ENCODE data around the gene USP22.

USP22 gene

DNA sequence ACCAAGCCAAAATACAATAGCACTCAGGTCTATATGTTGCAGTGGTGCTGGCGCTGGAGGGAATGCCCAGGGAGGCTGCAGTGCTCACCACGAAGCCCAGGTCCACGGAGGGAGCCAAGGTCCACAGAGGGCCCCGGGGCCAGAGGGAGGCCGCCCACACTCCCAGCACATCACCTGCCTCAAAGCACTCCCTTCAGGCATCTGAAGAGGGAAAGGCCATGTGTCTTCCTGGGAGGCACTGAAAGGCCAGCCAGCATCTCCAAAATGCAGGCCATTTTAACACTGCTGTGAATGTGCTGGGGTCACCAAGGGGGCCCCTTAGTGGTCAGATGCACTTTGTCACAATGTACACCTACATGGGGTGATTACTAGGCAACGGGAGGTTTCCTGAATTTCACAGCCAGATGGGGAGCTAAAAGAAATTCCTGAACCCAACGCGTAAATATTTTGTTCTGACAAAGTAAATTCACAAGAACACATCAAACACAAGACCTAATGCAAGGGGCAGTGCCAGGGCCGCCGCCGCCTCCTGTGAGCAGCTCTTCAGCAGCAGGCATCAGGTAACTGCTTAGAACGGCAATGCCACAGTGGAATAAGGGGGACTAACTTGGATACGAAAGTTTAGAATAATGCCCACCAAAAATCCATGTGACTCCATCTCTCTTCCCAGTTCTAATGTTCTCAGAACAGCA, 42.8 kb downstream of the USP22 start:
- no peak for DNase-seq

- DNase-seq = no peak
These were observed 43.7 kb downstream of the USP22 start for GRCh38 chr17:20999044-20999573.

DNA sequence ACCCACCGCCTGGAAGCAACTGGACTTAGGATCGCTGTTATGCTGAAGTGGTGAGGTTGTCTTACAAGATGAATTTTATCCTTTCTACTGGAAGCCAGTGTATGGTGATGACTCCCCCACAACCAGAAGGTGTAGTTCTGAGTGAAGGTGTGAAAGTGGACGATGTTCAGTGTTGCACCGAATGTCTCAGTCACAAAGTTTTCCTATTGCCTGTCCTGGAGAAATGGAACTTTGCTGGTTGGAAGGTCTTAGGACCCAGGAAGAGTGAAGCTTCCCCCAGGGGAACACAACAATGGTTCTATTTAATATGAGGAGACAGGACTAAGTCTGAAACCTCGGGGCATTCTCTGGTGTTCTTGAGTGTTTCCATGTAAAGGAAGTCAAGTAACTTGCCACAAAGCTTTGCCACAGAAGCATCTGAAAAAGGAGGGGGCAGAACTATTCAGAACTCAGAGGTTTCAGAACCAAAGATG, 44.2 kb downstream of the USP22 start:
- DNase-seq = no peak

DNA sequence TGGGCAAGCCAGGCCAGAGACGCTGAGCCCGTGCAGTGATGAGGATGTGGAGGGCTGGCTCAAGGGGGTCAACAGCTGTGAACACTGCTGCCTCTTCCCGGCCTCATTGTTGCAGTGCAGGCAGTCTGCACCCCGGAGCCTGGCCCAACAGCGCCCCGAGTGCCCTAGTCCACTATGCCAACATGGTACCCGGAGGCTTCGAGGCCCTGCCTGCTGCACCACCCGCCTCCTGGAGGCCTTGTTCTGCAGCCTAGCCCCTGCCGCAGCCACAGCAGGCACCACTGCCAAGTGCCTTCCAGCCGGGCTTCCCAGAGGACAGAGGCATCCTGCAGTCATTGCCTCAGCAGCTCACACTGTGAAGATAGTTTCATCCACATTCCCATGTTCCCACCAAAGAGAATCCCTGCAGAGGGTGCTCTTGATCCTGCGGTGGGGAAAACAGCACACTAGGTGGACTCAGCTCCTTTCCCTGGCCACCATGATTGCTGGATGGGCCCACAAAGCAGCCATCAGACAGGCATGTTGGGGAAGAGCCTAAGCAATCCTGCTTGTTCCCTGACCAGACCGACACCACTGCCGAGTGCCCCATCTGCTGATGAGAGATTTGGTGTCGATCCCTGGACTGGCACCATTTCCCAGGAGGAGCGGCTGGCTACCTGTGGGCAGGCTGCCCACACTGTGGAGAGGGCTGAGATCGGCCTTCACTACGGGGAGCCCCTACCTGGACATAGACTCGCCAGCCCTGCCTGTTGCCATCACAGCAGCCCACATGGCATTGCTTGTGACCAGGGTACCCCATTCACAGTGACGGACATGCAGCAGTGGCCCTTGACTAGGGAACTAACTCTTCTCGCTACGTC, 44.9 kb downstream of the USP22 start:
- no peak for DNase-seq

- DNase-seq = no peak
These were observed 45.8 kb downstream of the USP22 start for GRCh38 chr17:20996724-20997615.

GRCh38 chr17:20995873-20996723, 46.7 kb downstream of the USP22 start:
- no peak for DNase-seq

DNA sequence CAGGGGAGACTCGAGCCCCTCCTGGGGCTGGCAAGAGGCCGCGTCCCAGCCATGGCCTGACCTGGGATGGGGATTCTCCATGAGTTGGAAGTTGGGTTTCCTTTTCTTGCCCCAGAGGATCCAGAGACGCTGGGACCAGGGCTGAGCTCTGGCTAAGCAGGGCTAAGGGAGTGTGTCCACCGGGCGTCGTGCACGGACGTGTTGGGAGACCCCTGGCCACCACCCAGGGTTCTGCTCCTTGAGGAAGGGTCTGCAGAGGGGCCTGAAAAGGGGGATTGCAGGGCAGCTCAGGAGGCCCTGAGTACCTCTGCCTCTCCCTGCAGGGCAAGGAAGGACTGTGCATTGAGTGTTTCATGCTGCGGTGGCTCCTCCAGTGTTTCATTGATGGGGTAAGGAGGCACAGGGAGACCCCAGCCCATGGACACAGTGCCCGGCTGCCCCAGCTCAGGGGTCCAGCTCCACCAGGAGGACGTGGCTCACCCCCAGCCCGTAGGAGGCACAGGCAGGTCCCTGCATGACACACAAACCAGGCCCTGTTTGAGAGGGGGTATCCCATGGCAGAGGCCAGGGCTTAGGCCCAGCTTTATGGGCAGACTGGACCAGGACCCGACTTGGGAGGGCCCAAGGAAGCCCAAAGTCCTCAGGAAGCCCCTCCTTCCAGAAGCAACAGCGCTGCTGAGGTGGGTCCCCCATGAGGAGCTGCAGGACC, 47.5 kb downstream of the USP22 start:
- no peak for DNase-seq

DNA sequence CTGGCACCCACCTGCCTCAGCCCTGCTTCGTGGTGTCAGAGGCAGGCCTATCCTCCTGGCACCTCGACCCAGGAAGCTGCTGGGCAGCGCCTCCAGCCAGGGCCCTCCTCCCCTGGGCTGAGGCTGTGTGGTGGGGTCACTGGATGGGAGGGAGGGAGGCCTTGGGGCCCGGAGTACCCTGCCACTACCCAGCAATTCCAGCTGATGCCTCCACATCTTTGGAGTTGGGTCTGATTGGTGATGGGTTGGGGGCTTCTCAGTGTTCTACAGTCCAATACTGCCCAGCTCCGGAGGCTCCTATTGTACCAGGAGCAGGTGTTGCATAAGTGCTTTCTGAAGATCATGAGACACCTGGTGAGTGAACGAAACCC, 48.0 kb downstream of the USP22 start:
- DNase-seq = no peak

GRCh38 chr17:20993863-20994778, 48.7 kb downstream of the USP22 start:
- no peak for DNase-seq

DNA sequence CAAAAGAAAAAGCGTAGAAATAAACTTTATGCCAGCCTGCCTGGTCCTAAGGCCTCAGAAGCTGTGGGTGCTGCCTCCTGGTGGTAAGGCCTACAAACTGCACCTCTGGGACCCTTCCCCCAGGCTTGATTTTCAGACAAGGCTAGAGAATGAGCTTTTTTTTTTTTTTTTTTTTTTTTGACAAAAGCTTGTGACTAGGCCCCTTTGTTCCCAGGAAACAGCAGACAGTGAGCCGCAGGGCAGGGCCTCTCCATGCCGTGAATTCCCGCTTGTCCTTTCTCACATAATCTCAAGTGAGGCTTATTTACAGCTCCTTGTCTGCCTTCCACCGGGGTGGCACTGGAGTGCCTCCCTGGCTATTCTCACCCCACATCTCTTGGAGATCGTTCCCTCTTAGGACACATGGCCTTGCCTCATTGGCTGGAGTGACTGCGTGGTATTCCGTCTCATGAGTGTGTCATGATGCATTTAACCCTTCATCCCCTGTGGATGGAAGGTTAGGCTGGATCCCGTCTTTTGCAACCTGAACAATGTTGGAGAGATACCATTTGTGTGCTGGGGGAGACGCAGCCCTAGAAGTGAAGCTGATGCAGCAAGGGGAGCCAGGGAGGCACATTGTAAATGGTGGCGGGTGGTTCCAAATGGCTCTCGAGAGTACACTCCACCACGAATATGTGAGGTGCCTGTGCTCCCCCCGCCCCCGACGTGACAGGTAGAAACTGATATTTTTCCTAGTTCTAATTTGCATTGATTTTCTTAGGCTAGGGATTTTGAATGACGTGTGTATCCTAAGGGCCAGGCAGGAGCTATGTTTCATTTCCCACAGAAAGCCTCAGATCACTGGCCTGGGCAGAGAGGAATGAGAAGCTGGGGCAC, 49.6 kb downstream of the USP22 start:
- peak; percentile 45 for DNase-seq

GRCh38 chr17:20992416-20992815, 50.4 kb downstream of the USP22 start:
- no peak for DNase-seq

DNA sequence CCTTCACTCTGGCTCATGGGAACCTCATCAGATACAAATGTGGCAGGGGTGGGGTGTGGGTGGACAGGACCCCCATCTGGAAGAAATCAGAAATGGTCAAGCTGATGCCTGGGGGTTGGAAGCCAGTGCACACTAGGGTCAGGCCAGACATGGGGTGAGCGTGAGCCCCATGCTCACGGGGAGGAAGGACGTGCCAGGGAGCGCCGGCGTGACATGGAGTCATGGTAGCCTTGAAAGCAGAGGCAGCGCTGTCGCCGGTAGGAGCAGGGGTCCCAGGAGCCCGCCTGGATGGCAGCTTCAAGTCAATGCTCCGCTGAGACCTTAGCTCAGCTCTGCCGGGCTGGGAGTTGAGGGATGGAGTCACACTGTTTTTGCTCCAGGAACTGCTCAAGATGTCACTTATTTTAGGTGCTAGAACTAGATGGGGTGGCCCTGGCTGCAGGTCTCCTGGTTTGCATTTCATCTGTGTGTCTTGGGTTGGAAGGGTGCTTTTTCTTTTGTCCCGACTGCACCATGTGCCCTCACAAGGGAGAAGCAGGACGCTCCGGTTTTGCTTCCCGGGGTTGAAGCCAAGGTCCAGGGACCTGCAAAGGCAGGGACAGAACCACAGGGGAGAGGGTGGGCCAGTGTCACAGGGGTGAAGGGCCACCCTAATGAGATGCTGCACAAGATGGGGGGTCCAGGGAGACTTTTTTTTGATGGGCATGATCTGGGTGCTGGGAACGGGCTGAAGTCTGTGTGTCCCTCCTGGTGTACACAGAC, 51.4 kb downstream of the USP22 start:
- no peak for DNase-seq

GRCh38 chr17:20989991-20990855, 52.6 kb downstream of the USP22 start:
- DNase-seq = no peak

GRCh38 chr17:20989481-20989880, 53.3 kb downstream of the USP22 start:
- no peak for DNase-seq

- DNase-seq = no peak
These were observed 53.9 kb downstream of the USP22 start for GRCh38 chr17:20988896-20989295.

DNA sequence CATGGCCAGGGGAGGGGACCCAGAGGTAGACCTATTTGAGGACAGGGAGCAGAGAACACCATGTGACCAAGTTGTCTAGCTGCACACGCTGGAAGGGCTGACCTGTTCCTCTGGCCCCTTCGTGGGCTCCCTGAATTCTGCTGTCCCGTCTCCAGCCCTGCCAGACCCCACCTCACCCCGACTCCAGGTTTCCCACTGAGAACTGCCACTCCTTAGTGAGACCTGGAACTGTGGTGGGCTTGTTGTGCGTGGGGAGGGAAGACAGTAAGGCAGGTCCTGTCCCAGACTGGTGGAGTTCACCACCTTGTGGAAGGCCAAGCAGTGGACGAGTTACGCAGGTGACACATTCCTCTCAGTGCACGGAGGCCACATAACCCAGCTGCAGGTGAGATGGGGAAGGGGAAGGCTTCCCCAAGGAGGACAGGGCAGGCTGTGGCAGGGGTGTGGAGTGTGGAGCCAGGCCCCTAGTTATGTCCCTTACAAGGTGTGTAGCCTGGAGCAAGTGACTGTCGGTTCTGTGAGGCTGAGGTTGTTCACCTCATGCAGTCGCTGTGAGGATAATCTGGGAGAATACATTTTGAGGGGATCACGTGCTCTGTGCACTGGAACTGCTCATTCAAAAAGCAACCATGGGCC, 54.7 kb downstream of the USP22 start:
- no peak for DNase-seq

- DNase-seq = no peak
These were observed 55.3 kb downstream of the USP22 start for GRCh38 chr17:20987511-20987910.

Measured in inflammatory macrophage treated with lipopolysaccharide for 4 hours (primary cell).